HG03521 (cell line): Measurements from ENCODE around the gene KRT15.

Experiments
- ATAC-seq: cut with Tn5 transposase; IDR thresholded peaks from one replicate; pipeline ENCODE4 v1.9.1; 2021; ENCODE audit warnings: mild to moderate bottlenecking, moderate library complexity; ENCODE audit not compliant: unreplicated experiment

KRT15 gene

DNA sequence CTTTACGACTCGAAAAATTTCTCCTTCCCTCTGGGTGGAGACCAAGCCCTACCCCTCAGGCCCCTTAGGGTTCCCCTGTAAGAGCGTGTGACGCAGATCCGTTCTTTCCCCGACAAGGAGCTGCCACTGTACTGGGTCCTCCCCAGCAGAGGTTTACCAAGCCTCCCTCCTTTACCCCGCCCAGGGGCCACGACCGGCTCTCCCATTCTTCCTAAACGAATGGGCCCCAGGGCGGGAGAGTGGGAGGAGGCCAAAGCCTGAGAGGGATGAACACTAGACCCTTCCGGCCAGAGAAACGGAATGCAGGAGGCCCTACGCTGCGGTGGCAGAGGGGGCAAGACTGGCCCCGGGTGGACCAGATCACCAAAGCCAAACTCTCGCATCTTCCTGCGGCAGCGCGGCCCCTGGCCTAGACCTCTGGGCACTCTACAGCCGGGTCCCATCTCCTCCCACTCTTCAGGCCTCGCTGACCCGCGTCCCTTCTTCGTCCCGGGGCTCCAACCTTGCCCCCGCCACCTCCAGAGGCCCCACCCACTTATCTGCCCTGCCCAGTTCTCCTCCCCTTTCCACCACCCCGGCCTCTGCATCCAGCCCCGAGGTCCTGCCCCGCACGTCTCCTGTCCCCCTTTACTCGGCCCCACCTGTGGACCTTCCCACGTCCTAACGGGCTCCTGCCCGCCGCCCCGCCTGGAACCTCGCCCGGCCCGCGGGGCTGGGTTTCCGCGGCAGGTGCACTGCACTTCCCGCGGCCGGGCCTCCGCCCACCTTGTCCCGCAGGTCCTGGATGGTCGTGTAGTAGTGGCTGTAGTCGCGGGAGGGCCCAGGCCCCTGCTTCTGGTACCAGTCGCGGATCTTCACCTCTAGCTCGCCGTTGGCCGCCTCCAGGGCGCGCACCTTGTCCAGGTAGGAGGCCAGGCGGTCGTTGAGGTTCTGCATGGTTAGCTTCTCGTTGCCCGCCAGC is 8.7 kb upstream of the KRT15 start:
- ATAC-seq, result no peak

DNA sequence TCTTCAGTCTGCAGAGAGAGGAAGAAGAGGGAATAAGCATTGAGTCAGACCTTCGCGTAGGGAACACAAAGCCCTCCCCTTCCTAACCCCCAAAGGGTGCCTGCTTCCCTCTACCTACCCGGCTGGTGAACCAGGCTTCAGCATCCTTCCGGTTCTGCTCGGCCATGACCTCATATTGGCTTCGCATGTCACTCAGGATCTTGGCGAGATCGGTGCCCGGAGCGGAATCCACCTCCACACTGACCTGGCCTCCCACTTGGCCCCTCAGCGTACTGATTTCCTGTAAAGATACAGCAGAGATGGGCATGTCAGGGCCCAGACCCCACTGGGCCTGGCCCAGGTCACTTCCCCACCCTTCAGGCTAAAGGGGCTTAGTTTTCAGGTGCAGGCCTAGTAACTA is 5.6 kb upstream of the KRT15 start:
- no peak for ATAC-seq

DNA sequence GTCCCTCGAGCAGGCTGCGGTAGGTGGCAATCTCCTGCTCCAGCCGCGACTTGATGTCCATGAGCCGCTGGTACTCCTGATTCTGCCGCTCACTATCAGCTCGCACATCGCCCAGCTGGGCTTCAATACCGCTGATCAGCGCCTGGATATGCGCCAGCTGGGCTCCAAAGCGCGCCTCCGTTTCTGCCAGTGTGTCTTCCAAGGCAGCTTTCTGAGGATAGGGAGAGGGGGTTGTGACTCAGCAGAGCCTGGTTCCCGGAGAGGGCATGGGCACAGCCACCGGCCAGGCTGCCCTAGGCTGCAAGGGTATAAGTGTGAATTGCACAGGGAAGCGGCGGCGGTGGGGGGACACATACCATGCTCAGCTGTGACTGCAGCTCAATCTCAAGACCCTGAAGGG is 5.1 kb upstream of the KRT15 start:
- ATAC-seq, result no peak

DNA sequence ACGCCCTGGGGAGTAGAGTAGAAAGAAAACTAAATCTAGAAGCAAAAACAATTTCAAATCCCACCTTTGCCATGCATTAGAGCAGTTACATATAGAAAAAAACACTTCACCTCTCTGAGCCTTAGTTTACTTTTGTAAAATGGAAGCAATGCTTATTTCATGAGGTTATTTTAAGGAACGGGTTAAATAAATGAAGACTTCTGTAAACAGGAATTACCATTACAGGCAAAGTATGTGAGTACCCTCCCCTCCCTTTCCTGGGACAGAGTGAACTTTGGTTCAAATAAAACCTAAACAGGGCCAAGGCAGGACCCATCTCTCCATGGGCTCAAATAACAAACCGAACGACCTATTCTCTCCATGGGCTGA is 4.5 kb upstream of the KRT15 start:
- ATAC-seq, result no peak

DNA sequence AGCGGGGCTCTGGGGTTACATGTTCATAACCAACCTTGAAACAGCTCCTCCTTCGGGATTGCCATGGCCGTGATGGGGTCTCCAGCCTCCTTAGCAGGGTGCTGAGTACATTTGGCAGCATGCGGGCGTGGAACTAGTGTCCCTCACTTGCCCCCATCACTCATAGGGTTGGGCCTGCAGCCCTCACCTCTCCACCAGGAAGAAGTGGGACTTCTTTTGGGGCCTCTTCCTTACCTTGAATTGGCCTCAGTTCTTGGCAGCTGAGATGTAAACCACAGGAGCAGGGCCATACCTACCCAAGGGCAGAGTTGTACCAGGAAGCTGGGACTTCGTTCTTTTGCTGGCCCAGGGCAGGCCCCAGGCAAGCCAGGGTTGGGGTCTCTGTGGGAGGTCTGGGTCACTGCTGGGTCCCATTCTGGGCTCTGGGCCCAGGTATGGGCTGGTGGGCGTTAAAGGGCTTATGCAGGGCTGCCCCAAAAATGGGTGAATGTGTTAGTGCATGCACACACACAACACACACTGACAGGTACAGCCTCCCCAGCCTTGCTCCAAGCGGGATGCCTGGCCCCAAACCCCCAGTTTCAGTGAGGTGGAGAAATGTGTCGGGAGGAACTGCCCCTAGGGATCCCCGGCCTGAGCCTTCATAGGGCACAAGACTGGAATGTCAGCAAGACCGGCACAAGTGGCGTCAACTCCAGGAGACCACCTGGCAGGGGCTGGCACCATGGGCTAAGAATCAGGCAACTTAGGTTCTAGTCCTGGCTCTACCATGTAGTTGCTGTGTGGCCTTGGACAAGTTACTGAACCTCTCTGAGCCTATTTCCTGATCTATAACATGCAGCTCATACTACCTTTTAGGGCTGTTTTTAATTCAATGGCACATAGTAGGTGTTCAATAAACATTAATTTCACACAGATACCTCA is 3.9 kb upstream of the KRT15 start:
- no peak for ATAC-seq

DNA sequence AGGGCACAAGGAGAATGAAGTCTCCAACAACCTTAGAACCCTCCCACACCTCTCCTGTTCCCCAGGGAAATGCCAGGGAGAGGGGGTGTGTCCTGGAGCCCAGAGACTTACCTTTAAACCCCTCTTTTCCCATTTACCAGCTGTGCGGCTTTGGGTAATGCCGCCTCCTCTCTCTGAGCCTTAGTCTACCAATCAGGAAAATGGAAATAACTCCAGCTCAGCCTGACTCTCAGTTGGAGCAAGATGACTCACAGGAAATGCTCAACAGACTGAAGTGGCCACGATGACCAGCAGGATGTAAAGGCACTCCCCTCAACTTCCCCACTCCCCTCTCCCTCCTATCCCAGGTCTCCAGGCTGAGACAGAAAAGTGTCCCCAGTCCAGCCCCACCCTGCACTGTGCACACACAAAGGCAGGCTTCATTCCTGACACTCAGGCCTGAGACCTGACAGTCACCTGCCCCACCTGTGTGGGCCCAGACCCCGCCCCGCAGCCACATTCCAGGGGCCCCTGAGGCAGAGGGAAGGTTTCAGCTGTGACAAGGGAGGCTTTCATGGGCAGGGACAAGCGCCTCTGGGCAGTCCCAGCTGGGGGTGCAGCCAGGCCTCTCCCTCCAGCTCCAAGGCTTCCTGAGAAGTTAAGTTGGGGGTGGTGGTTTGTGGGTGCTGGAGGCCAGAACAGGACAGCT is 3.0 kb upstream of the KRT15 start:
- no peak for ATAC-seq

DNA sequence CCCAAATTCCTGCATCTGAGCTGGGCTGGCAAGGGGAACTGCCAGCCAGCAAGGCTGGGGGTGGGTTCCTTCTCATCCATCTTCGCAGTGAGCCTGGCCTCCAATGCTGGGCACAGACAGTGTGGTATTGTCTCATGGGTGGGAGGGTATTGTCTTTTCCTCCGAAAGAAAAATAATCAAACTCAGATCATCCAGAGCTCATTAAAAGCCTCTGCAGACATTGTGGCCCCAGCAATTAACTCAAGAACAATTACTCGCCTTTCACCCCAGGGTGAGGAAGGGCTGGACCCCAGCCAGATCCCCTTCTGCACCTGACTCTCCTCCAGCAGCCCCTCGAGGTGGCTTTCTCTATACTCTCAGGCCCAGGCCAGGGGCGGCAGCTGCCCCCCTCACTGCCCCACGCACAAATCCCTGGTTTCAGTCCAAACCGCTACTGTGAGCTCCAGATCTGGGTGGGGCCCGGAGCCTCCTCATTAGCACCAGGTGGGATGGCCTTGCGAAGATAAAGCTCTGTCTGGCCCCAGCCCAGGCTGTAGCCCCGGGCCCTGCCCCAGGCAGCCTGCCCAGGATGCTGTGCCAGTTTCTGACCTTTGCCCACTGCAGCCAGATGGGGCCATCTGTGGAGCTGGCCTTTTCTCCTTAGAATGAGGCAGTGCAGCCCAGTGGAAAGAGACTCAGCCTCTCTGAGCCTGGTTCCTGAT is 2.3 kb upstream of the KRT15 start:
- no peak for ATAC-seq

DNA sequence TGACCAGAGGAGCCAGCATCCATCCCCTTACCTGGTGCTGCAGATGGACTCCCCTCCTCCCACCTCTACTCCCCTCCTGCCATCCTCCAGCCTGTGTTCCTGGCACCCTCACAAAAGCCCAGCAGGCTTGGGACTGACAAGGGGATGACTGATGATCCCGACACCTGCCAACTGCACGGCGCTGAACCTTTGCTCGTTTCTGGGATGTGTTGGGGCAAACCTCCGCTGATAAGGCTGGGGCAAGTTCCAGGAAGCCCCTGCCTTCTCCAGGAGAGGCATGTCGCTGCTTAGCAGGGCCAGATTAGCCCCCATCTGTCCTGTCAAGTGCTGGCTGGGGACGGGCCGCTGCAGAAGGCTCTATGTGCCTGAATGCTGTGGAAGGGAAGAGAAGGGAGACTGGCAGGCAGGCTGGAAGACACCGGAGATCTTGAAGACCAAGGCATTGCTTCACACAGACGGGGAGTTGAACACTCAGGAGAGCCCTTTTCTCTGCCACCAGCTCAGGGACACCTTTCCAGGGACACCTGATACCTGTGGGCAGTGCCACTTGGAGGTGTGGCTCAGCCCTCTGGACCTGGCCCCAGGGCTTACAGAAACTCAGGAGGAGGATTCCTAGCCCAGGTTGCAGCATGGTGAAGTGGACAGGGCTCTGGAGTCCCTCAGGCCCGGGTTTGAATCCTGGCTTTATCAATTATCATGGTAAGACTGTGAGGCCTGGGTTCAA is 973 bp upstream of the KRT15 start:
- ATAC-seq, result no peak

DNA sequence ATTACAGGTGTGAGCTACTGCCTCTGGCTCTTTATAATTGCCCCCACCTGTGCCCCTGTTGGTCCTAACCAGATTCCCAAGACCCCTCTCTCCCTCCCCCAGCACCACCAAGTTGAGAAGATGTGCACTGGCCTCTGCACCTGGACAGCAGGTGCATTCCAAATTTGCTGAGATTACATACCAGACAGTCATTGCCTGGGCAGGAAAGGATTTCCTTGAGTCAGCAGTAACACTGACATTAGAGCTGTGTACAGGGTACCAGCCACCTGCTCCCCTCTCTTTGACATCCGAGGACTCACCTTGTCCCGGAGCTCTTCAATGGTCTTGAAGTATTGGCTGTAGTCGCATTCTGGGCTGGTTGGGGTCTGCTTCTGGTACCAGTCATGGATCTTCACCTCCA is 659 bp downstream of the KRT15 start:
- ATAC-seq, result no peak

DNA sequence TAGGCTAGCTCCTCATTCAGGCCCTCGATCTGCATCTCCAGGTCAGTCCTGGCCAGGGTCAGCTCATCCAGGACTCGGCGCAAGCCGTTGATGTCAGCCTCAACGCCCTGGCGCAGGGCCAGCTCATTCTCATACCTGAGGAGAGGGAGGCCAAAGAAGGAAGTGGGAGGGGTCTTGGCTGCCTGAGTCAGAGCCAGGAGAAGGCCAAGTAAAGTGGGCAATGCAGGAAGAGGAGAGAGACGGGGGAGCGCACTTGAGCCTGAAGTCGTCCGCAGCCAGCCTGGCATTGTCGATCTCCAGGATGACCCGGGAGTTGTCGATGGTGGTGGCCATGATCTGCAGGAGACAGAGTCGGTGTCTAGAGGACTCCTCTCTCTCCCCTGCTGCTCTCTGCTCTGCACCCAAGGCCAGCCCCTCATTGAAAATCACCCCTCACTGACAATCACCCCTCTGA is 1.8 kb downstream of the KRT15 start:
- ATAC-seq, result no peak

DNA sequence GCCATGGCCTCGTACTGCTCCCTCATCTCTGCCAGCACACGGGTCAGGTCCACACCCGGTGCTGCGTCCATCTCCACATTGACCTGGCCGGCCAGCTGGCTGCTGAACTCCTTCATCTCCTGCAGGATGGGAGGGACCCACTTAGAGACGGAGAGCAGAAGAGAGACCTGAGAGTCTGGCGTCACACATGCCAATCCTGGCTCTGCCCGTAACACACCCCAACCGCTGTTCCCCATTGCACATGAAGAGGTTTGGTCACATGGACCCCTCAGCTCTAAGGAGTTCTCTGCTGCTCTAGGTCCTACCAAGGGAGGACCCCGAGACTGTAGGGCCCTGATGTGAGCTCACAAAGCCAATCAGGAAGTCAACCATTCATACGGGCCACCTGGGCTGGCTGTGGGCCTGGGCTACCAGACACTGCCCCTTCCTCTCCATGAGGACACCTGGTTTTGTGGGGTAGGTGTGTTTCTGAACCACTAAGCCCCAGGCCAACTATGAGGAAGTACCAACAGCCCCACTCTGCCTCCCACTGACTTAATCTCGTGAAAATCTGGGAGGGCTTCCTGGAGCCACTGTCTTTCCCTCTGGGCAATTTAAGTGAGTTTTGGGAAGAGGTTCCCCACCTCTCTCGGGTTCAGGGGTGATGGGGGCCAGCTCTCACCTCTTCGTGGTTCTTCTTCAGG is 2.4 kb downstream of the KRT15 start:
- ATAC-seq, result no peak

DNA sequence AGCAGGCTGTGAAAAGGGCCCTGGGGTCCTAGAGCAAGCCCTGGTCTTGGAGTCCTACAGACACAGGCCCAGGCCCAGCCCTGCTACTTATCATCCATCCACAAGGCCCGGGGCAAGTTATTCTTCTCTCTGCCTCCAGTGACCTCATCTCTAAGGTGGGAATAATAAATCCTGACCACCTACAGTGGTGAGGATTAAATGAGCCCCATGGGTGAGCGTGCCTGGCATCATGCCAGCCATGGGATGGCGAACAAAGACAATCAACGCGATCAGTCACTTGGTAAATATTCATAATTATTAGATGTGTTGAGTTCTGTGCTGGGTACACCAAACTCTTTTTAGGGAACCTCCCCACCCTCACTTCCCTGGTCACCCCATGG is 5.5 kb downstream of the KRT15 start:
- no peak for ATAC-seq

DNA sequence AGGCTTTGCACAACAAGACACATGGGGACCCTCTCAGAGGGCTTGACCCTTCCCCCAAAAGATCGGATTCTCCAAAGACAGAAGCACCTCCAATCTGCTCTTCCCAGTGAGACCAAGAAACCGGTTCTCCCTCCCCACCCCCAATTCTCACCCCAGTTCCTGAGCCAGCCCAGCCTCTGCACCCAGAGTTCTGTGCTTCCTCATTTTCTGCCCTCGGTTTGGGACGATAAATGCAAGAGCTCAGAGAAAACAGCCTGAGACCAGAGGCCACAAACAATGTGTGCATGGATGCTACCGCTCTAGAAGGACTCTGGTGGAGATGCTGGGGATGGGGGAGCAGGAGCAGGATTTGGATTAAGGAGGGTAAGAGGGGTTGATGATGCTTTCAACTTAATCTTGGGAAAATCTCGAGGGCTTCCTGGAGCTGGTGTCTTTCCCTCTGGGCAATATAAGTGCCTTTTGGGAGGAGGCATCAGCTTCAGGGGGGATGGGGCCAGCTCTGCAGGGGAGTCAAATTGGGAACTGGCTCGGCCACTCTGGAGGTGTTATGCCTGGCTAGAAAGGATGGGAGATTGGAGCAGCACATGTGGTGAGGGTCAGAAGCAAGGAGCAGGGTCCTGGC is 6.0 kb downstream of the KRT15 start:
- ATAC-seq, result no peak

DNA sequence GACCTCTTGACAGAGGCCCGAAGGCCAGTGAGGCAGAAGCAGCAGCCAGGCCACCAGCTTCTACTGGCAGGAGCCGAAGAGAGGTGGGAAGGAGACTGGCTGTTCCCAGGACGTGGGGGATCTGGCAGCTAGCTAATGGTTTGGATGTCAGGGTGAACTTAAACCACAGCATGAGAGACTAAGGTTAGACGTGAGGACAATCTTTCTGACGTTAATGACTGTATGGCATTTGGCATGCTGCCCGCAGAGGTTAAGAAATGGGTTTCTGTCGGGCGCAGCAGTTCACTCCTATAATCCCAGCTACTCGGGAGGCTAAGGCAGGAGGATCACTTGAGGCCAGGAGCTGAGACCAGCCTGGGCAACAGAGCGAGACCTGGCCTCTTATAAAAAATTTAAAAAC is 7.0 kb downstream of the KRT15 start:
- ATAC-seq, result no peak

DNA sequence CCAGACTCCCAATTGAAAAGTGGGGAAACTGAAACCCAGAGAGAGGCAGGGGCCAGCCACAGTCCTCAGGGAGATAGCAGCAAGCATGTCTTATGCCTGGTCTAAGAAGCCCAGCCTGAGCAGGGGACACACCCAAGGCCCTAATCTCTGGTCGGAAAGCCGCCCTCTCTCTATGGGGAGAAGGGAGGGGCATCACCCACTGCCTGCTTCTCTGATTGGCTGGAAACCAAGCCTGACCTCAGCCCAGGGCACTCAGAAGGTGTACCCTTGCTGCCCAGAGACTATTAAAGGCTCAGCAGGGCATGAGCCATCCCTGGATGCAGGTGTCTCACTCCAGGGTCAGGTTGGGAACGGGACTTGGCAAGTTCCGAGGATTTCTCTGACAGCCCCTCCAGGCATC is 7.6 kb downstream of the KRT15 start:
- ATAC-seq, result no peak

DNA sequence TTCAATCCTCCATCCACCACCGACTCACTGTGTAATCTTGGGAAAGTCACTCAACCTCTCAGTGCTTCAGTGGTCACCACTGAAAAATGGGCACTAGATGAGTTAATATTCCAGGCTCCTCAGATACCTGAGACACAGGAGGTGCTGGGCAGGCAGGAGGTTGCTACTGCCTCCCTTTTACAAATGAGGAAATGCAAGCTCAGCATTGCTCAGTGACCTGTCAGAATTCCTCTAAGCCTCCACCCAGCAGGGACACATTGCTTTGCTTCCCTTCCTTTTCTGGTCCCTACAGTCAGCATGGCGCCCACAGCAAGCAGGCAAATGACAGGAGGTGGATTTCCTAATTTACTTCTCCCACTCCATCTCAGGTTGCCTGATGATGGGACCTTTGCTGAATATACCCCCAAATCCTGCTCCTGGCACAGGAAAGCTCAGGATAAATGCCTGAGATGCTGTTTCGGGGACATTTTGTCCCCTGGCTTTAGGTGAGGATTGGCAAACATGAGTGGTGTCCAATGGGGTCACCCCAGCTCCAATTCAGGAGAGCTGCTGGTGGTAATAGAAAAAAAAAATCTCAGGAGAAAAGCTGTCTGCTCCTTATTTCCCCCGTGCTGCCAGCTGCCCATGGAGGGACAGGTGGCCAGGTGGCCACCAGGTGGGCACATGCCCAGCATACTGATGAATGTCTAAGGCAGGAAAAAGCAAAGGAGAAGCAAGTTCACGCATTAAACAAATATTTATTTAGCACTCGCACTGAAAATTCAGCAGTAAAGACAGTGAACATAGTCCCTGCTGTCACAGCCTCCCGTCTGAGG is 8.2 kb downstream of the KRT15 start:
- no peak for ATAC-seq

DNA sequence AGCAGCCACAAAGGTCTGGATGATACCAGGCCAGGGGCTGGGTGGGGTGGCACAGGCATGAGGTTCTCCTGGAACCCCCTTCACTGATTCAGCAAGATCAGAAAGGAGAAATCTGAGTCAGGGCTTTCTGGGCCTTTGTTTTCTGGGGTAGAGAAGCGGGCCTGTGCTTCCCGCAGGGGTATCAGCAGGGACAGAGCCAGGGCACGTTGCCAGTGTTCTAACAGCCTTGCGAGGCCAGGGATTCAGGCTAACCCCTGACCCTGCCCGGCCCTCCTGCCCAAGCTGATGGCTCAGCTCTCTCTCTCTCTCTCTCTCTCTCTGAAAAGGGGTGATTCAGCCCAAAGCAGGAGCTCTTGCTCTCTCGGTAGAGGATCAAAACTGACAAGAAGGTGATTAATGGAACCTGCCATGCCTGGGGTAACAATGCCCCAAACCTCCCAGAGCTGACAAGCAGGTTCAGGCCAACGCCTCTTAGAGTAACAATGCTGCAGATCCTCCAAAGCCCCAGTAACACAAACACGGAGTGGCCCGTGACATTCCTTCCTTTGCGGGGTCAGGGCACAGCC is 11.3 kb downstream of the KRT15 start:
- no peak for ATAC-seq
